Stimulated activated naive CD4-positive, alpha-beta T cell treated with Interleukin-2 at 50 U/mL for 16 hours (primary cell): ENCODE results near the gene SEC24D.

Experiments used
- DNase-seq: peaks from one replicate; lab custom pipeline; 2025; lab: John Stamatoyannopoulos, UW

Gene SEC24D

GRCh38 chr4:118845552-118846050, 9.7 kb upstream of the SEC24D start:
- DNase-seq: no peak

DNA sequence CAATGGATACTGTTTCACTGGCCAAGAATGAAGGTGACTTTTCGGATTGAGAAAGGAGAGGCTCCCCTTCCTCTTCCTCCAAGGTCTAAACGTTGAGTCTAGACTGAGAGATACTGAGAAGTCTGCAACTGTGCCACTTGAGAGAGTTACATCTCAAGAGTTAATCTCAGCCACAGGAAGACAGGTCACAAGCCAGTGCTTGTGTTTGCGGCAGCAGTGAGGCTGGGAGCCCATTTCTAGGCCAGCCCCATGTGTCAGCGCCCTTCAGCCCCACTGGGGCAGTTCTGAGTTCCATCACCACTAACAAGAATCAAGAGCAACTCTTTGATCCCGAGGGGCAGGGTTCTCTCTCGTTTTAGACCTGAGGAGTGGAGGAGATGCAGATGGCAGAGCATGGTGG, 7.3 kb upstream of the SEC24D start:
- no peak for DNase-seq

DNA sequence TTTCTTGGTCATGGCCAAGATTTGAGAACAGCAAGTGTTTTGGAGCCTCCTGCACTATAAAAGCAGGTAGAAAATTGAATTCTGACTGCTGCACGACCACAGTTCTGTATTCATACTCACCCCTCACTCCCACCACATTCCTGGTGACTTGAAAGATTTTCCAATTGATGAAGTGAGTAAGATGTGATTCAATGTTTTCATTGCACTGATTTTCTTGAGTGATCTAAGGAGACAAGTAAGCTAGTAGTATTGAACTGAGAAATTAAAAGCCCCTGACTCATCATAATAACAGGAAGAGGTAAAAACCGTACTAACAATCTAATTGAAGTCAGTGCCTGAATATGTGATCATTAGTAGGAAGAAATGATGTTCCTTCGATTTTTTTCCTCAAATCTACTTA, 6.1 kb upstream of the SEC24D start:
- DNase-seq: no peak

GRCh38 chr4:118839221-118839927, 3.4 kb upstream of the SEC24D start:
- no peak for DNase-seq

- no peak for DNase-seq
Measured at GRCh38 chr4:118837121-118837507, 1.2 kb upstream of the SEC24D start.

DNA sequence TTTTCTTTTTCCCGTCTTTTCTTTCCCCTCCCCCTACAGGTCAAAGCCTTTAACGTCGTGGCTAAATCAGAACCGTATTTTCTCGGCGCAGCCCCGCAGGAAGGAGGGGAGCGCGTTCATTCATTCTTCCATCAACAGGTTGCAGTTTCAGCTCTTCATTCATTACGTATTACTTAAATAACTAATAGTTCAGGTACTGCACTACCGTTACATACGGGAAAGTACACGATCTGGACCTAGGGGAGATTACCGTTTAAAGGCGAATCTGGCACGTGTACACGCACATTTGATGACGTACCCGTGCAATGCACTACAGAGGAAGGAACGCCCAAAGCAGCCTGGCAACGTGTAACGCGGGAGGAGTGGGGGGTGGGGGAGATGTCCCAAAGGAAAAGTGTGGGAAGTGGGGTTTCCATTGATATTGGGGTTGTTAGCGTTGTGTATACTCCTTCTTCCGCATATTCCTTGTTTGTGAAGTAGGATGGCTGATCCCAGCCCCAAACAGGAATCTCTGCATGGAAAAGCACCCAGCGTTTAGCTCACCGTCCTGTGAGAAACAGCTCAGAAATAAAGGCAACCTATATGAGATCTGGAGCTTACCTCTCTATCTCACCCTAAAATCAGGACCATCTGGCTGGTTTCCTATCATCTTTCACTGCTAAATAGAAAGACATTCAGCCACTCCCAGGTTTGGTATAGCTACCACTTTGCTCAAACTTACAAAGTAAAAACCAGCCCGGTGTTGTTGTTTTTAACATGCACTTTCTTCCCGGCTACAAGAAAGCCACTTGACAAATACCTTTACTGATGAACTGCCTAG, 585 bp upstream of the SEC24D start:
- peak; percentile 28 for DNase-seq

GRCh38 chr4:118834960-118835569, 861 bp downstream of the SEC24D start:
- DNase-seq: peak; percentile 39

GRCh38 chr4:118834070-118834469, 1.9 kb downstream of the SEC24D start:
- DNase-seq: no peak

GRCh38 chr4:118833192-118833820, 2.6 kb downstream of the SEC24D start:
- DNase-seq: no peak

- no peak for DNase-seq
Measured at GRCh38 chr4:118829107-118829506, 6.8 kb downstream of the SEC24D start.

- DNase-seq: no peak
Measured at GRCh38 chr4:118826723-118827444, 9.0 kb downstream of the SEC24D start.

GRCh38 chr4:118825799-118826198, 10.1 kb downstream of the SEC24D start:
- no peak for DNase-seq

DNA sequence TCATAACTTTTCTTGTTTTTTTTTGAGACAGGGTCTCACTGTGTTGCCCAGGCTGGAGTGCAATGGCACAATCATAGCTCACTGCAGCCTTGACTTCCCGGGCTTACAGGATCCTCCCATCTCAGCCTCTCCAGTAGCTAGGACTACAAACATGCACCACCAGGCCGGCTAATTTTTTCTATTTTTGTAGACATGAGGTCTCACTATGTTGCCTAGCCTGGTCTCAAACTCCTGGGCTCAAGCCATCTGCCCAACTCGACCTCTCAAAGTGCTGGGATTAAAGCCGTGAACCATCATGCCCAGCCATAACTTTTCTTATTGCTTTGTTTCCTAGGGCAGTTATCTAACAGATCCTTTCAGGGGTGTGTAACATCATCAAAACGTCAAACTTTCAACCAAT, 11.8 kb downstream of the SEC24D start:
- no peak for DNase-seq

DNA sequence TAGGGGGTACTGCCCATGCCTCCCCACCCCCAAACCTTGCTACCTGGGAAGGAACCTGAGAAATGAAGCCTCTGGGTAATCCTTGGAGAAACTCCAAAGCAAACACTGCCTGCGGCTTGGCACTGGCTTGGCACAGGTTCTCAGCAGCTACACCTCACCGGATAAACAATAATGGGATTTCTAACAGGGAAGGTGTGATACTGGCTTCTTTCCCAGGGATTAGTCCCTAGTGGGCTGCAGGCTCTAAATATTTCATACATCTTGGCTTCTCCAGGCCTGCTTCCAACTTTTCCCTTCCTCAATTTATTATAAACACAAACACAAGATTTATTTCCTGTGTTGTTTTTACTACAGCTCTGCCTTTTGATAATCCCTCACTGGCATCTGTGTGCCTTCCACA, 12.5 kb downstream of the SEC24D start:
- no peak for DNase-seq

GRCh38 chr4:118821590-118822293, 14.2 kb downstream of the SEC24D start:
- no peak for DNase-seq

- DNase-seq: no peak
Measured at GRCh38 chr4:118817178-118817930, 18.6 kb downstream of the SEC24D start.

- no peak for DNase-seq
Measured at GRCh38 chr4:118816538-118817177, 19.3 kb downstream of the SEC24D start.

- no peak for DNase-seq
Measured at GRCh38 chr4:118814891-118815290, 21.0 kb downstream of the SEC24D start.

DNA sequence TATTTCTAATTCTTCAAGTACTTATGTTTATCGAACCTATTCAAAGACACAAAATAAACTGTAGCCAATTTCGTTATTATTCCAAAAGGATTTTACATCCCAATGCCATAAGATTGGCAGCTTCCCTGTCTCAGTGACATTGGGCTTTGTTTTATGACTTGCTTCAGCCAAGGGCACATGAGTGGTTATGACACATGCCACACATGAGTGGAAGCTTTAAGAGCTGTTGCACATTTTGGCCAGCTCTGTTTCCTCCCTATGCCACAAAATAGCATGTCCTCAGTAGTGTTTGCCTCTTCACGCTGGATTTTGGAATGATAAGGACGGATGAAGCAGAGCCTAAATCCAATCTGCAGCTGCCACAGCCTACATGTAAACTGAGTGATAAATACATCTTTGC, 21.9 kb downstream of the SEC24D start:
- no peak for DNase-seq

DNA sequence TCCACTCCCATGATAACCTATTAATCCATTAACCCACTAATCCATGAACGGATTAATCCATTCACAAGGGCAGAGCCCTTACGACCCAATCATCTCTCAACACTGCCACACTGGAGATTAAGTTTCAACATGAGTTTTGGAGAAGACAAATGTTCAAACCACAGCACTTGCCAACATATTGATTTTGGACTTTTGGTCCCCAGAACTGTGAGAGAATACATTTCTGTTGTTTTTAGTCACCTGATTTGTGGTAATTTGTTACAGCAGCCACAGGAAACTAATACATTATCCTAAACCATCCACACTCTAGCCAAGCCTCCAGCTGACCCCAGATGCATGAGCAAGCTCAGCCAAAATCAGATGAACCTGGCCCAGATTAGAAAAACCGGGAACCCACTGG, 22.4 kb downstream of the SEC24D start:
- DNase-seq: no peak
